ENCODE measurements around the gene PPP2R3A. TPM values are rescaled to one million over a fixed set of nuclear protein-coding genes. Genes with fewer than 3 reads are reported as not detected.
"Not testable (repeated sequence)": the region's sequence is repeated elsewhere in the genome, so short reads cannot be mapped to it uniquely, and the experiment has no call there.

The PPP2R3A gene
- total and polyA plus RNA-seq, 5 experiments from 2014 or later, result 0.35 to 1.1 (median 0.56) TPM

DNA sequence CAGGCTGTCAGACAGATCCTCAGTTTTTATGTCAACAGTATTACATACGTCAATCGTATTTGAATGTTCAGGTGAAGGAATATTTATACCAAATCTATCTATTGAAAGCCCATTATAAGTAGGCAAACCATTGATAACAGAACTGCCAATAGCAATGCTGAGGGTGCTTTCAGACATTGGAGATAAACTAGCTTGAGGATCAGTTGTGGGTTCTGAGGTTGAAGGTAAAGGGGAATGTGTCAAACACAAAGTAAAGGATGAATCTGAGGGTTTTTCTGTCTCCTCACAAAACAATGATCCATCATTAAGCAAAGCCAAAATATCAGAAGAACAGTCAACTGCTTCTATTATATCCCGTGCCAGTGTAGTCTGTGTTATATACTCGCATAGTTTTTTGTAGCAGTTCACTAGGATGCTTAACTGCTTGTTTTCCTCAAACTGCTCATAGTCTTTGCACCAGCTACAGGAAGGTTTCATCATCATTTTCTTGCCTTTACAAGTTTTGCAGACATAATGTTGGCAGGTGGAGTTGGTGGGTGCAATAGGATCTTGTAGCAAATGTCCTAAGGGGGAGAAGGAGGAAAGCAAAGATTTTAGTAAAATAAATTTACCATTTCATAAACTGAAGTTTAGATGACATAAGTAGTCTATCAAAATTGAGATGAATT, 186.8 kb downstream of the PPP2R3A start:
- Mint-ChIP-seq H3K4me1 (peaks cover 42 to 80% (median 78%) of the 10 kb centered on the region in 4 donors), H3K27ac (peak overlapping the region in 7 of 10 donors; percentile 3 to 68 (median 49)), H3K4me3 (peak overlapping the region in 1 of 10 donors; percentile 20), H3K27me3 (no peaks in the 10 kb centered on the region), H3K36me3 (peaks cover 0 to 57% (median 10%) of the 10 kb centered on the region in 3 donors), H3K9me3 (no peaks in the 10 kb centered on the region)
- POLR2A ChIA-PET, result no interaction called here
- ATAC-seq (no peak), DNase-seq (no peak)

GRCh38 chr3:136152963-136153362, 187.4 kb downstream of the PPP2R3A start:
- POLR2A ChIA-PET, result no interaction called here
- Mint-ChIP-seq H3K36me3 (peaks cover 0 to 53% (median 13%) of the 10 kb centered on the region in 3 donors), H3K27ac (peak overlapping the region in 8 of 10 donors; percentile 20 to 91 (median 57)), H3K9me3 (no peaks in the 10 kb centered on the region), H3K4me1 (peaks cover 38 to 80% (median 79%) of the 10 kb centered on the region in 4 donors), H3K27me3 (no peaks in the 10 kb centered on the region), H3K4me3 (peak overlapping the region in 4 of 10 donors; percentile 12 to 49 (median 27))
- DNase-seq, result no peak
- no peak for ATAC-seq

DNA sequence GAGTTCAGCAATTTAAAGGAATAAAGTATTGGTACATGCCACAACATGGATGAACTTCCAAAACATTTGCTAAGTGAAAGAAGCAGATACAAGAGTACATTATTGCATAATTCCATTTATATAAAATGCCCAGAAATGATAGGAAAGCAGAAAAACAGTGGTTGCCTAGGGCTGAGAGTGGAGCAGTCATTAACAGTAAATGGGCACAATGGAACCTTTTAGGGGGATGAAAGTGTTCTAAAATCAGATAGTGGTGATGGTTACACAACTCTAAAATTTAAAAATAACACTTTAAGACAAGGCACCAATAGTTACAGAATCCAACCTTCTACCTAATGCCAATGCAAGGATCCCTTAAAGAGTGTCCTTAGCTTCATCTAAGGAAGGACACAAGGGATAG, 196.0 kb downstream of the PPP2R3A start:
- H3K4me3 Mint-ChIP-seq, result peak overlapping the region in 4 of 10 donors; percentile 12 to 48 (median 22)
- no peak for ATAC-seq
- POLR2A ChIA-PET, result no interaction called here

GRCh38 chr3:136162322-136162721, 196.8 kb downstream of the PPP2R3A start:
- Mint-ChIP-seq H3K36me3 (peaks cover 9 to 16% (median 12%) of the 10 kb centered on the region in 3 donors), H3K27me3 (no peaks in the 10 kb centered on the region), H3K4me1 (peaks cover 27 to 82% (median 72%) of the 10 kb centered on the region in 4 donors), H3K9me3 (no peaks in the 10 kb centered on the region), H3K27ac (peak overlapping the region in 3 of 10 donors; percentile 52 to 77 (median 75)), H3K4me3 (peak overlapping the region in 3 of 10 donors; percentile 14 to 70 (median 39))
- DNase-seq (no peak), ATAC-seq (no peak)
- POLR2A ChIA-PET, result no interaction called here

More for the DNA sequence above, 196.0 kb downstream of the PPP2R3A start:
- H3K27me3 Mint-ChIP-seq, result no peaks in the 10 kb centered on the region
- H3K9me3 Mint-ChIP-seq, result no peaks in the 10 kb centered on the region
- DNase-seq, result no peak
- H3K4me1 Mint-ChIP-seq, result peaks cover 23 to 81% (median 68%) of the 10 kb centered on the region in 4 donors
- H3K27ac Mint-ChIP-seq, result peak overlapping the region in 8 of 10 donors; percentile 0 to 90 (median 48)
- H3K36me3 Mint-ChIP-seq, result peaks cover 9 to 16% (median 12%) of the 10 kb centered on the region in 3 donors

- Mint-ChIP-seq H3K36me3 (peaks cover 5 to 16% (median 7%) of the 10 kb centered on the region in 3 donors), H3K27ac (peak overlapping the region; percentile 20 to 96 (median 79)), H3K4me1 (peaks cover 30 to 84% (median 73%) of the 10 kb centered on the region in 4 donors), H3K4me3 (peak overlapping the region; percentile 2 to 73 (median 56))
- peak; percentile 32 to 37 for ATAC-seq
- POLR2A ChIA-PET, result interaction anchor here (1.0 to 1.5 kb wide), 2 partner anchors 28 to 31 kb away, joined by 3 to 14 read pairs; no protein-coding TSS in a partner anchor
- H3K27me3 Mint-ChIP-seq, H3K9me3 Mint-ChIP-seq, DNase-seq: not testable (repeated sequence)
Observed at GRCh38 chr3:136163607-136164006, 198.1 kb downstream of the PPP2R3A start.

DNA sequence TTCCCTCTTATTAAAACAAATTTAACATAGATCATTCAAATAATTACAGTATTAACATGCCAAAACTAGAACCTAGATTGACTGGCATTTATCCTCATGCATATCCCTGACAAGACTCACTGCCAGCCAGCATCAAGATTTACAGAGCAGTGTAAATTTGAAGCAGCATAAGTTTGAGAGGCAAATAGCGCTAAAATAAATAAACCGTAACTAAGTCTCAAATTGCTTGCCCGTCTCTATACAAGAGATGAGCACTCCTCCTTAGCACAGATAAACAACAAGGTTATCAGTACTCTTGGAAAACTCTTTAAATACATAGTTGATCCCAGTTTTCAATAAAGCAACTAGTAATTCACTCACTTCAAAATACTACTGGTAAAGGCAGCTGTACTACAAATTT, 201.0 kb downstream of the PPP2R3A start:
- H3K27ac Mint-ChIP-seq, result peak overlapping the region in 5 of 10 donors; percentile 27 to 76 (median 44)
- DNase-seq, result no peak
- POLR2A ChIA-PET, result no interaction called here
- H3K4me1 Mint-ChIP-seq, result peaks cover 29 to 71% (median 66%) of the 10 kb centered on the region in 4 donors
- no peaks in the 10 kb centered on the region for H3K9me3 Mint-ChIP-seq
- ATAC-seq, result no peak
- H3K36me3 Mint-ChIP-seq, result peaks cover 0 to 14% (median 7%) of the 10 kb centered on the region in 3 donors
- peak overlapping the region in 9 of 10 donors; percentile 15 to 84 (median 59) for H3K4me3 Mint-ChIP-seq
- H3K27me3 Mint-ChIP-seq, result no peaks in the 10 kb centered on the region

DNA sequence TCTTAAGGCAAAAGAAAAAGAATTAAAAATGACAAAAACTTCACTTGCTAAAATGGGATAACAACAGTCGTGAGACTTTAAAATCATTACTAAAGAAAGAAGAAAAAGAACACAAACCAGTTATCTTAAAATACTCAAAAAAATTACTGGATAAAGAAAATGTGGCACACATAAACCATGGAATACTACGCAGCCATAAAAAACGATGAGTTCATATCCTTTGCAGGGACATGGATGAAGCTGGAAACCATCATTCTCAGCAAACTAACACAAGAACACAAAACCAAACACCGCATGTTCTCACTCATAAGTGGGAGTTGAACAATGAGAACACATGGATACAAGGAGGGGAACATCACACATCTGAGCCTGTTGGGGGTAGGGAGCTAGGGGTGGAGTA, 202.7 kb downstream of the PPP2R3A start:
- not testable (repeated sequence) for H3K27me3 Mint-ChIP-seq, DNase-seq, H3K9me3 Mint-ChIP-seq, ATAC-seq
- peak overlapping the region; percentile 26 to 84 (median 66) for H3K4me3 Mint-ChIP-seq
- H3K36me3 Mint-ChIP-seq, result peaks cover 0 to 12% (median 7%) of the 10 kb centered on the region in 3 donors
- POLR2A ChIA-PET, result interaction anchor here (0.7 to 1.3 kb wide), 2 partner anchors 13 to 28 kb away, joined by 4 read pairs; partner anchors contain the start of gene MSL2
- H3K27ac Mint-ChIP-seq, result peak overlapping the region in 9 of 10 donors; percentile 14 to 80 (median 65)
- peaks cover 27 to 59% (median 55%) of the 10 kb centered on the region in 4 donors for H3K4me1 Mint-ChIP-seq

GRCh38 chr3:136171097-136171542, 205.6 kb downstream of the PPP2R3A start:
- ATAC-seq (peak in 1 of 2 donors; percentile 22), DNase-seq (no peak)
- POLR2A ChIA-PET, result interaction anchor here (1.1 kb wide), 1 partner anchor 25 kb away, joined by 4 read pairs; the partner anchor contains the start of gene MSL2
- no peaks in the 10 kb centered on the region for H3K9me3 Mint-ChIP-seq
- peak overlapping the region in 7 of 10 donors; percentile 1 to 63 (median 38) for H3K4me3 Mint-ChIP-seq
- peak overlapping the region in 7 of 10 donors; percentile 0 to 84 (median 50) for H3K27ac Mint-ChIP-seq
- no peaks in the 10 kb centered on the region for H3K27me3 Mint-ChIP-seq
- H3K4me1 Mint-ChIP-seq, result peaks cover 25 to 47% (median 42%) of the 10 kb centered on the region in 4 donors
- H3K36me3 Mint-ChIP-seq, result peaks cover 0 to 8% (median 0%) of the 10 kb centered on the region in 3 donors

GRCh38 chr3:136173939-136174490, 208.5 kb downstream of the PPP2R3A start:
- Mint-ChIP-seq H3K4me1 (peaks cover 12 to 46% (median 36%) of the 10 kb centered on the region in 4 donors), H3K4me3 (peak overlapping the region in 3 of 10 donors; percentile 11 to 56 (median 21)), H3K27ac (peak overlapping the region in 4 of 10 donors; percentile 16 to 74 (median 46)), H3K27me3 (no peaks in the 10 kb centered on the region), H3K9me3 (no peaks in the 10 kb centered on the region), H3K36me3 (peaks cover 0 to 7% (median 0%) of the 10 kb centered on the region in 3 donors)
- POLR2A ChIA-PET, result no interaction called here
- no peak for ATAC-seq
- no peak for DNase-seq

DNA sequence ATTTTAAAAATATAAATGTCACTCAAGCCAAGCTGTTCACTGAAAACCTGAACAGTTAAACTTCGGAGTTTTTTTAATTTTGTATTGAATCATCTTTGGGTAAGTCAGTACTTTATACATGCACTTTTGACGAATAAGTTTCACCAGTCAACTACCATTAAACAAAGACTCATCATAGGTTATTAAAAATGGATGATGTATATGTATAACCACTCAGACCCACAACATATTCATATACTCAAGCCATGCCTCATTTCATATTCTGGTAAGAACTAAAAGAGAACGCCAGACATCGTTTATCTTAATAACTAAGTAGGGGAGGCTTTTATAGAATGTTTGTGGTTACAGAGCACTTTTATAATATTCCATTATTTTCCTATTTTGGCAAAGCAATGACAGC, 212.3 kb downstream of the PPP2R3A start:
- Mint-ChIP-seq H3K27ac (peak overlapping the region in 3 of 10 donors; percentile 25 to 48 (median 44)), H3K9me3 (no peaks in the 10 kb centered on the region), H3K4me1 (peaks cover 24 to 73% (median 57%) of the 10 kb centered on the region in 4 donors), H3K4me3 (peak overlapping the region in 6 of 10 donors; percentile 1 to 39 (median 32)), H3K36me3 (peaks cover 0 to 10% (median 0%) of the 10 kb centered on the region in 3 donors), H3K27me3 (no peaks in the 10 kb centered on the region)
- no peak for ATAC-seq
- DNase-seq, result no peak
- POLR2A ChIA-PET, result interaction anchor here (0.6 to 1.2 kb wide), 6 partner anchors 8 to 576 kb away, joined by 3 to 6 read pairs (median 4); partner anchors contain the start of gene MSL2

DNA sequence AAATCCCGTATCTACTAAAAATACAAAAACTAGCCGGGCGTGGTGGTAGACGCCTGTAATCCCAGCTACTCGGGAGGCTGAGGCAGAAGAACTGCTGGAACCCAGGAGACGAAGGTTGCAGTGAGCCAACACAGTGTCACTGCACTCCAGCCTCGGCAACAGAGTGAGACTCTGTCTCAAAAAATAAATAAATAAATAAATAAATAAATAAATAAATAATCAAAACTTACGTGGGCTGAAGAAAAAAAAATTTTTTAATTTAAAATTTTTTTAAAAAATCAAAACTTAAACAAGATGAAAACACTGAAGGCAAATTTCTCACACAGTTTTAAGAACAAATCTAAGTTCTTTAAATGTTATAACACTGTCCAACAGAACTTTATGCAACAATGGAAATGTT, 216.2 kb downstream of the PPP2R3A start:
- Mint-ChIP-seq H3K27me3 (no peaks in the 10 kb centered on the region), H3K27ac (peak overlapping the region in 3 of 10 donors; percentile 44 to 89 (median 72)), H3K9me3 (no peaks in the 10 kb centered on the region), H3K36me3 (peaks cover 0 to 12% (median 0%) of the 10 kb centered on the region in 3 donors), H3K4me3 (peak overlapping the region in 6 of 10 donors; percentile 54 to 71 (median 64)), H3K4me1 (peaks cover 24 to 92% (median 74%) of the 10 kb centered on the region in 4 donors)
- POLR2A ChIA-PET, result interaction anchor here (1.0 to 1.5 kb wide), 3 partner anchors 12 to 14 kb away, joined by 4 to 7 read pairs (median 4); no protein-coding TSS in a partner anchor
- ATAC-seq, result no peak
- no peak for DNase-seq

- H3K27me3 Mint-ChIP-seq, result no peaks in the 10 kb centered on the region
- H3K4me3 Mint-ChIP-seq, result peak overlapping the region in 8 of 10 donors; percentile 24 to 78 (median 52)
- H3K4me1 Mint-ChIP-seq, result peaks cover 30 to 92% (median 80%) of the 10 kb centered on the region in 4 donors
- DNase-seq, result no peak
- no peak for ATAC-seq
- H3K36me3 Mint-ChIP-seq, result peaks cover 0 to 16% (median 0%) of the 10 kb centered on the region in 3 donors
- peak overlapping the region in 5 of 10 donors; percentile 8 to 71 (median 36) for H3K27ac Mint-ChIP-seq
- POLR2A ChIA-PET, result interaction anchor here (0.6 to 5.7 kb wide), 2 partner anchors 10 to 11 kb away, joined by 6 to 34 read pairs; partner anchors contain the start of gene MSL2
- H3K9me3 Mint-ChIP-seq, result no peaks in the 10 kb centered on the region
Observed at GRCh38 chr3:136184703-136185102, 219.2 kb downstream of the PPP2R3A start.

All from naive thymus-derived CD8-positive, alpha-beta T cell (primary cell).